Osteocyte (in vitro differentiated cells): ENCODE measurements around the gene PYROXD2. TPM values are rescaled to one million over a fixed set of nuclear protein-coding genes. Genes with fewer than 3 reads are reported as not detected.

Experiments
- DNase-seq: peaks from one replicate; pipeline ENCODE4 v3.0.0; 2021; ENCODE audit warnings: mixed read lengths; ENCODE audit not compliant: unreplicated experiment; ENCODE audit errors: extremely low spot score
- H3K27ac Mint-ChIP-seq: one replicate; pipeline ENCODE4 v1.8.0; 2021; ENCODE audit warnings: mild to moderate bottlenecking, mixed read lengths; ENCODE audit not compliant: unreplicated experiment
- H3K27me3 Mint-ChIP-seq: one replicate; pipeline ENCODE4 v1.8.0; 2021; ENCODE audit warnings: mixed read lengths; ENCODE audit not compliant: unreplicated experiment
- H3K36me3 Mint-ChIP-seq: one replicate; pipeline ENCODE4 v1.8.0; 2021; ENCODE audit warnings: mixed read lengths; ENCODE audit not compliant: unreplicated experiment
- H3K4me1 Mint-ChIP-seq: one replicate; pipeline ENCODE4 v1.8.0; 2021; ENCODE audit warnings: mixed read lengths; ENCODE audit not compliant: unreplicated experiment
- H3K4me3 Mint-ChIP-seq: one replicate; pipeline ENCODE4 v1.8.0; 2021; ENCODE audit warnings: mild to moderate bottlenecking, moderate library complexity, mixed read lengths; ENCODE audit not compliant: unreplicated experiment
- H3K9me3 Mint-ChIP-seq: one replicate; pipeline ENCODE4 v1.8.0; 2021; ENCODE audit warnings: mixed read lengths; ENCODE audit not compliant: unreplicated experiment
- total RNA-seq: library from RNA; stranded (reverse); gene quantifications from 2 replicates; pipeline ENCODE4 v1.2.1, GENCODE V29; 2021
- TF ChIP-seq, protein P1 (sequence below): fragments of 200-600 bp; sonication (generic); IDR thresholded peaks from 2 replicates; pipeline ENCODE4 v1.5.0; 2021; ENCODE audit warnings: antibody characterized with exemption, mild to moderate bottlenecking, moderate library complexity

PYROXD2 gene
- total RNA-seq, 1 donor from 2014 or later = 4.6 TPM

DNA sequence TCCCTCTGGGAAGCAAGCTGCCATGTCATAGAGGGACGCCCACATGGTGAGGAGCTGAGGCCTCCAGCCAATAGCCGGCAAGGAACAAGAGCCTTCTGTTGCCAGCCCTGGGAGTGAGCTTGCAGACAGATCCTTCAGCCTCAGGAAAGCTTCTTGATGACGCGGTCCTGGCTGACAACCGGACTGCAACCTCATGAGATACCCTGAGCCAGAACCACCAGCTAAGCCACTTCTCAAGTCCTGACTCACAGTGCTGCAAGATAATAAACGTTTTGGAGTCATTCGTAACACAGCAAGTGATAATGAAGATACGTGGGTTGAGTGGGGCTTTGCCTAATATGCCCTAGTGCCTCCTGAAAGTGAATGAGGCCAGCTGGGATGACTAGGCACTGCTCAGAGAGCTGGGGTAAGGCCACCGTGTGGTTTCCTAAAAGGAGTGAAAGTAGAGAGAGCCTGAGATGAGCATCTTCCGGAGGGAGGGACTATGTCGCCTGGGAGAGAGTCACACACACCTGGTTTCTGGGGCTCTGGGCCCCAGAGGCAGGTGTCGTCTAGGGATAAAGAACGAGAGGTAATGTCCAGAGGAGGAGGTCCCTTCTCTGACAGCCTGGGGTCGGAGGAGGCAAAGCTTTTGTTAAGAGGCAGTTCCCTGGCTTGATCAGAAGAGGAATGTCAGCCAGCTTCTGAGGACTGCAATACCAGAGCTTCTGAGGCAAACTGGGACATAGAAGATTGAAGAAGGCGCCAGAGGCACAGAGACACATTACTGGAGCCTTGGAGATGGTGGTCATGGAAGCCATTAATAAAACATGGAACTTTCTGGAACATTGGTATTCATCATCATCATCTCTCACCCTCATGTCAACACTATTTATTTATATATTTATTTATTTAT is 53.6 kb downstream of the PYROXD2 start:
- Mint-ChIP-seq H3K4me3 (no peak overlapping the region), H3K27ac (peak overlapping the region; percentile 17)
- TF ChIP-seq, protein P1, sequence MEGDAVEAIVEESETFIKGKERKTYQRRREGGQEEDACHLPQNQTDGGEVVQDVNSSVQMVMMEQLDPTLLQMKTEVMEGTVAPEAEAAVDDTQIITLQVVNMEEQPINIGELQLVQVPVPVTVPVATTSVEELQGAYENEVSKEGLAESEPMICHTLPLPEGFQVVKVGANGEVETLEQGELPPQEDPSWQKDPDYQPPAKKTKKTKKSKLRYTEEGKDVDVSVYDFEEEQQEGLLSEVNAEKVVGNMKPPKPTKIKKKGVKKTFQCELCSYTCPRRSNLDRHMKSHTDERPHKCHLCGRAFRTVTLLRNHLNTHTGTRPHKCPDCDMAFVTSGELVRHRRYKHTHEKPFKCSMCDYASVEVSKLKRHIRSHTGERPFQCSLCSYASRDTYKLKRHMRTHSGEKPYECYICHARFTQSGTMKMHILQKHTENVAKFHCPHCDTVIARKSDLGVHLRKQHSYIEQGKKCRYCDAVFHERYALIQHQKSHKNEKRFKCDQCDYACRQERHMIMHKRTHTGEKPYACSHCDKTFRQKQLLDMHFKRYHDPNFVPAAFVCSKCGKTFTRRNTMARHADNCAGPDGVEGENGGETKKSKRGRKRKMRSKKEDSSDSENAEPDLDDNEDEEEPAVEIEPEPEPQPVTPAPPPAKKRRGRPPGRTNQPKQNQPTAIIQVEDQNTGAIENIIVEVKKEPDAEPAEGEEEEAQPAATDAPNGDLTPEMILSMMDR = no peak

DNA sequence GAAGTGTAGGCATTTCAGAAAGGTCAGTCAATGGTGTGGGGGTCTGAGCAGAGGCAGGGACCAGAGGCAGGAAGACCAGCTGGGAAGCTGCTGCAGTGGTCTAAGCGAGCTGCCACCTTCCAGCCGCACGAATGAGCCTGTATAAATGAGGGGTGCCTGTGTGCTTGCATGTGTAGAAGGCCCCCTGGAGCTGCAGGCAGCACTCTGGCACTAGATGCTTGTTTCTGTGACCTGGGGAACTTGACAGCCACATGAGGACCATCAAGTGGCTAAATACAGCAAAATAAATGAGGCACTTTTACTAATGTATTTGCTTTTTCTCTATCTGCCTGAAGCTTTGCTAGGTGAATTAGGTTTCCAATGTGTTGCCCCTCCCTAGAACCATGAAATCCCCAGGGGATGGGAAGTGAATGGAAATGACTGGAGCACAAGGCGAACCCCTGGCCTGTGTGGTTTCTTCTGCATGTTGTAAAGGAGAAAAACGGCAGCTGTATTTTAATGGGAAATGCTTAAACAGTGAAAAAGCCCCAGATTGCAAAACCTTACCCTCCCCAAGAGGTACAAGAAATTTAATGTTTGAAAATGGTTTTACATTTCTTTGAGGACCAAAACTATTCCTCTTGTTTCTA is 57.7 kb downstream of the PYROXD2 start:
- TF ChIP-seq, protein P1 = no peak
- H3K4me3 Mint-ChIP-seq = no peak overlapping the region
- no peak overlapping the region for H3K27ac Mint-ChIP-seq
- DNase-seq = no peak
- peaks cover 20% of the 10 kb centered on the region for H3K27me3 Mint-ChIP-seq
- peaks cover 28% of the 10 kb centered on the region for H3K4me1 Mint-ChIP-seq
- H3K36me3 Mint-ChIP-seq = no peaks in the 10 kb centered on the region
- no peaks in the 10 kb centered on the region for H3K9me3 Mint-ChIP-seq

More for the DNA sequence above, 53.6 kb downstream of the PYROXD2 start:
- H3K36me3 Mint-ChIP-seq = no peaks in the 10 kb centered on the region
- peaks cover 8% of the 10 kb centered on the region for H3K27me3 Mint-ChIP-seq
- no peaks in the 10 kb centered on the region for H3K9me3 Mint-ChIP-seq
- DNase-seq = no peak
- peaks cover 21% of the 10 kb centered on the region for H3K4me1 Mint-ChIP-seq

DNA sequence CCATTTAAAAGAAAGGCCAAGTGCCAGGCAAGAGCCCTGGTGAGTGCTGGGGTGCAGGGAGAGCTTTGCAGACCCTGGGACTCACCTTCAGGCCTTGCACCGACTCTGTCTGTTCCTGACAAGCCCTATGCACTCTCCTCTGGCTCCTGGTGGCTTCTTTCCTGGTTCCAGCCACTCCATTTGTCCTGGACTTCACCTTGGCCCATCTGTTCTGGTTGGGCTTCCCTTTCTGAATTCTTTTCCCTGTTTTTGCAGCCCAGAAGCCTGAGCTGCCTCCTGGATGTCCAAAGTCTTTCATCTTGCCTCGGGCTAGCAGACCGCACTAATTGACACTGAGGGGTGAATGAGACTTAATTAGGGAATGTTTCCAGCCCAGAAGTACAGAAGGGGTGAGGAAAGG is 60.5 kb downstream of the PYROXD2 start:
- H3K27me3 Mint-ChIP-seq = peaks cover 24% of the 10 kb centered on the region
- H3K4me1 Mint-ChIP-seq = peaks cover 31% of the 10 kb centered on the region
- TF ChIP-seq, protein P1 = no peak
- no peak overlapping the region for H3K4me3 Mint-ChIP-seq
- no peaks in the 10 kb centered on the region for H3K36me3 Mint-ChIP-seq
- H3K27ac Mint-ChIP-seq = no peak overlapping the region
- no peaks in the 10 kb centered on the region for H3K9me3 Mint-ChIP-seq
- DNase-seq = no peak

DNA sequence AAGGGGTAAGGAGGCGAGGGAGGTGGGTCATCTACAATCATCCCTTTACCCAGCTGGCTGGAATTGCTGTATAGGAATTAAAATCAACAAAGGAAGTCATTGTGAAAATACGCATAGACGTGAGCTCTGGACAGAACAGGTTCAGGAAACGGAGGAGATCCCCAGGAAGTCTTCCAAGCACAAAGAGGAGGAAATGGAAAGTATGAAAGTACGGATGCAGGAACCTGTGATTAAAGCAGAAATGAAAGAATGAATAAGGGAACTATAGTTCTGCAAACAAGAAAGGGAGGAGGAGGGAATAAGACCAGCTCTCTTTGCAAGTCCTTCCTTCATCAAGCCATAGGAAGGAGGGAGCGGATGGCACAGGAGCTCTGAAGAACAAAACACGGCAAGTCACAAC is 61.8 kb downstream of the PYROXD2 start:
- DNase-seq = no peak
- H3K4me3 Mint-ChIP-seq = no peak overlapping the region
- TF ChIP-seq, protein P1 = no peak
- H3K4me1 Mint-ChIP-seq = peaks cover 38% of the 10 kb centered on the region
- no peaks in the 10 kb centered on the region for H3K9me3 Mint-ChIP-seq
- H3K36me3 Mint-ChIP-seq = no peaks in the 10 kb centered on the region
- H3K27ac Mint-ChIP-seq = no peak overlapping the region
- peaks cover 21% of the 10 kb centered on the region for H3K27me3 Mint-ChIP-seq

DNA sequence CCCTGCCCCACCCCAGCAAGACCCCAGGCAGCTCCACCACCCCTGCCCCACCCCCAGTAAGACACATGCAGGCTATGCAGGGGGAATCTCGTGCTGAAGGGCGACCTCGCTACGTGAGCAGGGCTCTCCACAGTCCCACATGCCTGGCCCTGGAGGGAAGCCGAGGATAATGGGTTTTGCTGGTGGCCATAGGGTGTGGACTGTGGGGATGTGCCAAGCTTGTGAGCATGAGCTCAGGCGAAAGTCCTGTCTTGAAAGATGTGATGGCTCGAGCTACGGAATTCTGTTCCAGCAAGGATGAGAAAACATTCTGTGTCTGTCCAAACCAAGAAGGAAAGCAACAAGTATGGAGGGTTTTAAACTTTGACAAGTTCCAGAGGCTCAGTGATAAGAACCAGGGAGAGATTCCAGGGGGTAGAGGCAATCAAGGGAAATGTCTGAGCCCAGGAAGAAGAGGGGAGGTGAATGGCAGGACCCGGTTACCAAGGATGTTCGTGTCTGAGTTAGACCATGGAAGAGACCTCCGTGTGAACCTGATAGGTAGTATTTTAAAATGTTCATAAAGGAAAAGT is 63.1 kb downstream of the PYROXD2 start:
- peaks cover 5% of the 10 kb centered on the region for H3K9me3 Mint-ChIP-seq
- peaks cover 28% of the 10 kb centered on the region for H3K4me1 Mint-ChIP-seq
- TF ChIP-seq, protein P1 = no peak
- no peak overlapping the region for H3K27ac Mint-ChIP-seq
- peaks cover 21% of the 10 kb centered on the region for H3K27me3 Mint-ChIP-seq
- H3K4me3 Mint-ChIP-seq = no peak overlapping the region
- H3K36me3 Mint-ChIP-seq = peaks cover 3% of the 10 kb centered on the region
- DNase-seq = no peak
